Muscle layer of duodenum (tissue), 2 donors: ENCODE results near the gene HPSE2.
"Not testable (repeated sequence)": the region's sequence is repeated elsewhere in the genome, so short reads cannot be mapped to it uniquely, and the experiment has no call there.

Experiments
- H3K27ac ChIP-seq: one replicate; pipeline ENCODE4 v1.7.0; 2013; ENCODE audit warnings: mild to moderate bottlenecking, low read length
- H3K27me3 ChIP-seq: one replicate; pipeline ENCODE4 v1.7.0; 2013; ENCODE audit warnings: low read depth, mild to moderate bottlenecking, control low read depth, low read length
- H3K36me3 ChIP-seq, 2 donors: one replicate each; pipeline ENCODE4 v1.7.0; 2013; ENCODE audit warnings: low read length in 2 of 2, control low read depth in 1 of 2, mild to moderate bottlenecking in 1 of 2; ENCODE audit not compliant: insufficient read depth in 2 of 2, control insufficient read depth in 1 of 2
- H3K4me1 ChIP-seq, 2 donors: one replicate each; pipeline ENCODE4 v1.7.0; 2013; ENCODE audit warnings: low read length in 2 of 2, mild to moderate bottlenecking in 2 of 2, control low read depth in 1 of 2, moderate library complexity in 1 of 2; ENCODE audit not compliant: insufficient read depth in 2 of 2, control insufficient read depth in 1 of 2
- H3K4me3 ChIP-seq, 2 donors: one replicate each; pipeline ENCODE4 v1.7.0; 2013; ENCODE audit warnings: low read length in 2 of 2, low read depth in 1 of 2, mild to moderate bottlenecking in 1 of 2
- H3K9me3 ChIP-seq, 2 donors: one replicate each; pipeline ENCODE4 v1.7.0; 2013; ENCODE audit warnings: low read length in 2 of 2, control low read depth in 1 of 2, mild to moderate bottlenecking in 1 of 2; ENCODE audit not compliant: control insufficient read depth in 1 of 2
- donor health status: healthy.

Gene HPSE2

GRCh38 chr10:98555021-98555619 lies 680.5 kb downstream of the HPSE2 start:
- Histone ChIP-seq H3K27ac (no peak overlapping the region), H3K9me3 (no peaks in the 10 kb centered on the region), H3K4me3 (no peak overlapping the region), H3K27me3 (no peaks in the 10 kb centered on the region), H3K36me3 (no peaks in the 10 kb centered on the region), H3K4me1 (no peaks in the 10 kb centered on the region)

- H3K27me3 ChIP-seq = not testable (repeated sequence)
Observed at GRCh38 chr10:98541561-98541960, 694.1 kb downstream of the HPSE2 start.

GRCh38 chr10:98539578-98539977 lies 696.1 kb downstream of the HPSE2 start:
- H3K36me3 ChIP-seq = no peaks in the 10 kb centered on the region
- no peaks in the 10 kb centered on the region for H3K9me3 ChIP-seq
- H3K27me3 ChIP-seq = no peaks in the 10 kb centered on the region
- peaks cover 3 to 5% of the 10 kb centered on the region in 2 donors for H3K4me1 ChIP-seq
- H3K27ac ChIP-seq = no peak overlapping the region
- no peak overlapping the region for H3K4me3 ChIP-seq

More at GRCh38 chr10:98541561-98541960, 694.1 kb downstream of the HPSE2 start:
- not testable (repeated sequence) for H3K4me3 ChIP-seq, H3K4me1 ChIP-seq, H3K27ac ChIP-seq, H3K9me3 ChIP-seq, H3K36me3 ChIP-seq

GRCh38 chr10:98538472-98538871 lies 697.2 kb downstream of the HPSE2 start:
- Histone ChIP-seq H3K9me3 (no peaks in the 10 kb centered on the region), H3K4me3 (no peak overlapping the region), H3K4me1 (peaks cover 3 to 5% of the 10 kb centered on the region in 2 donors), H3K36me3 (no peaks in the 10 kb centered on the region), H3K27ac (no peak overlapping the region), H3K27me3 (no peaks in the 10 kb centered on the region)

GRCh38 chr10:98536551-98536950 lies 699.1 kb downstream of the HPSE2 start:
- H3K4me1 ChIP-seq = peaks cover 3 to 5% of the 10 kb centered on the region in 2 donors
- H3K27ac ChIP-seq = no peak overlapping the region
- H3K36me3 ChIP-seq = no peaks in the 10 kb centered on the region
- H3K4me3 ChIP-seq = no peak overlapping the region
- no peaks in the 10 kb centered on the region for H3K27me3 ChIP-seq
- H3K9me3 ChIP-seq = no peaks in the 10 kb centered on the region

- H3K9me3 ChIP-seq = no peaks in the 10 kb centered on the region
- no peak overlapping the region for H3K4me3 ChIP-seq
Observed at GRCh38 chr10:98533746-98534445, 701.8 kb downstream of the HPSE2 start.

GRCh38 chr10:98533241-98533640 lies 702.4 kb downstream of the HPSE2 start:
- Histone ChIP-seq H3K4me1 (no peaks in the 10 kb centered on the region), H3K4me3 (no peak overlapping the region), H3K9me3 (no peaks in the 10 kb centered on the region), H3K27me3 (no peaks in the 10 kb centered on the region), H3K27ac (no peak overlapping the region), H3K36me3 (no peaks in the 10 kb centered on the region)

More at GRCh38 chr10:98533746-98534445, 701.8 kb downstream of the HPSE2 start:
- Histone ChIP-seq H3K36me3 (no peaks in the 10 kb centered on the region), H3K27me3 (no peaks in the 10 kb centered on the region), H3K27ac (no peak overlapping the region), H3K4me1 (peaks cover 2 to 5% of the 10 kb centered on the region in 2 donors)

- H3K9me3 ChIP-seq = no peaks in the 10 kb centered on the region
- no peaks in the 10 kb centered on the region for H3K36me3 ChIP-seq
- no peaks in the 10 kb centered on the region for H3K4me1 ChIP-seq
- no peaks in the 10 kb centered on the region for H3K27me3 ChIP-seq
- H3K27ac ChIP-seq = no peak overlapping the region
- no peak overlapping the region for H3K4me3 ChIP-seq
Observed at GRCh38 chr10:98528805-98529183, 706.9 kb downstream of the HPSE2 start.

GRCh38 chr10:98528166-98528804 lies 707.4 kb downstream of the HPSE2 start:
- no peaks in the 10 kb centered on the region for H3K9me3 ChIP-seq
- no peaks in the 10 kb centered on the region for H3K27me3 ChIP-seq
- no peaks in the 10 kb centered on the region for H3K4me1 ChIP-seq
- no peak overlapping the region for H3K27ac ChIP-seq
- H3K4me3 ChIP-seq = no peak overlapping the region
- H3K36me3 ChIP-seq = no peaks in the 10 kb centered on the region

GRCh38 chr10:98525969-98526368 lies 709.7 kb downstream of the HPSE2 start:
- Histone ChIP-seq H3K27me3 (no peaks in the 10 kb centered on the region), H3K36me3 (no peaks in the 10 kb centered on the region), H3K4me3 (no peak overlapping the region), H3K4me1 (no peaks in the 10 kb centered on the region), H3K9me3 (no peaks in the 10 kb centered on the region), H3K27ac (no peak overlapping the region)

GRCh38 chr10:98524124-98524523 lies 711.5 kb downstream of the HPSE2 start:
- Histone ChIP-seq H3K36me3 (no peaks in the 10 kb centered on the region), H3K4me3 (no peak overlapping the region), H3K9me3 (no peaks in the 10 kb centered on the region), H3K27me3 (no peaks in the 10 kb centered on the region), H3K27ac (no peak overlapping the region), H3K4me1 (no peaks in the 10 kb centered on the region)
